HG03558 (cell line): Measurements from ENCODE around the gene PREX1.
"Not testable (repeated sequence)": the region's sequence is repeated elsewhere in the genome, so short reads cannot be mapped to it uniquely, and the experiment has no call there.

ENCODE experiments used
- ATAC-seq: cut with Tn5 transposase; IDR thresholded peaks from one replicate; pipeline ENCODE4 v1.9.1; 2021; ENCODE audit warnings: moderate number of reproducible peaks; ENCODE audit not compliant: unreplicated experiment; ENCODE audit errors: extremely low read depth

Gene PREX1

GRCh38 chr20:48826480-48826879 lies 1.3 kb downstream of the PREX1 start:
- not testable (repeated sequence) for ATAC-seq

GRCh38 chr20:48826069-48826468 lies 1.7 kb downstream of the PREX1 start:
- ATAC-seq = no peak

- ATAC-seq = no peak
Measured at GRCh38 chr20:48825566-48825920, 2.3 kb downstream of the PREX1 start.

GRCh38 chr20:48824830-48825565 lies 2.8 kb downstream of the PREX1 start:
- no peak for ATAC-seq

- ATAC-seq = no peak
Measured at GRCh38 chr20:48823960-48824498, 3.8 kb downstream of the PREX1 start.

- no peak for ATAC-seq
Measured at GRCh38 chr20:48823476-48823875, 4.3 kb downstream of the PREX1 start.

- no peak for ATAC-seq
Measured at GRCh38 chr20:48822879-48823385, 4.9 kb downstream of the PREX1 start.

- no peak for ATAC-seq
Measured at GRCh38 chr20:48822178-48822577, 5.6 kb downstream of the PREX1 start.

GRCh38 chr20:48821261-48821920 lies 6.4 kb downstream of the PREX1 start:
- ATAC-seq = no peak

GRCh38 chr20:48820649-48820973 lies 7.2 kb downstream of the PREX1 start:
- ATAC-seq = no peak

- ATAC-seq = no peak
Measured at GRCh38 chr20:48819821-48820648, 7.8 kb downstream of the PREX1 start.

GRCh38 chr20:48819089-48819488 lies 8.7 kb downstream of the PREX1 start:
- ATAC-seq = no peak

GRCh38 chr20:48818481-48818987 lies 9.3 kb downstream of the PREX1 start:
- ATAC-seq = no peak

GRCh38 chr20:48818031-48818370 lies 9.8 kb downstream of the PREX1 start:
- no peak for ATAC-seq

- ATAC-seq = no peak
Measured at GRCh38 chr20:48817367-48818030, 10.3 kb downstream of the PREX1 start.

- ATAC-seq = no peak
Measured at GRCh38 chr20:48816282-48817205, 11.3 kb downstream of the PREX1 start.

- ATAC-seq = no peak
Measured at GRCh38 chr20:48815537-48815936, 12.3 kb downstream of the PREX1 start.

GRCh38 chr20:48814633-48815032 lies 13.2 kb downstream of the PREX1 start:
- ATAC-seq = no peak

GRCh38 chr20:48813930-48814546 lies 13.8 kb downstream of the PREX1 start:
- no peak for ATAC-seq
